Smooth muscle cell (in vitro differentiated cells): ENCODE results near the gene ZCCHC9. TPM values are rescaled to one million over a fixed set of nuclear protein-coding genes. Genes with fewer than 3 reads are reported as not detected.
"Not testable (repeated sequence)": the region's sequence is repeated elsewhere in the genome, so short reads cannot be mapped to it uniquely, and the experiment has no call there.

Source experiments
- DNase-seq: peaks from one replicate; lab custom pipeline; 2025; ENCODE audit not compliant: unreplicated experiment; lab: John Stamatoyannopoulos, UW
- H2AFZ ChIP-seq: fragments of 200-600 bp; sonication (generic); 2 replicates; pipeline ENCODE4 v1.6.0; 2016; ENCODE audit warnings: antibody characterized with exemption, low read depth, mild to moderate bottlenecking
- H3F3A ChIP-seq: fragments of 200-600 bp; sonication (generic); 2 replicates; pipeline ENCODE4 v1.6.0; 2017; ENCODE audit warnings: antibody characterized with exemption, low read depth
- H3K27ac ChIP-seq: fragments of 200-600 bp; sonication (generic); 2 replicates; pipeline ENCODE4 v1.5.1; 2016; ENCODE audit warnings: low read depth, mild to moderate bottlenecking
- H3K27me3 ChIP-seq: fragments of 200-600 bp; sonication (generic); 2 replicates; pipeline ENCODE4 v1.6.1; 2016; ENCODE audit warnings: low read depth, mild to moderate bottlenecking
- H3K36me3 ChIP-seq: fragments of 200-600 bp; sonication (generic); 2 replicates; pipeline ENCODE4 v1.5.1; 2016; ENCODE audit warnings: low read depth
- H3K4me1 ChIP-seq: fragments of 200-600 bp; sonication (generic); 2 replicates; pipeline ENCODE4 v1.5.1; 2016; ENCODE audit warnings: low read depth
- H3K4me2 ChIP-seq: fragments of 200-600 bp; sonication (generic); 2 replicates; pipeline ENCODE4 v1.6.0; 2016; ENCODE audit warnings: mild to moderate bottlenecking
- H3K4me3 ChIP-seq: fragments of 200-600 bp; sonication (generic); 2 replicates; pipeline ENCODE4 v1.5.1; 2016; ENCODE audit warnings: mild to moderate bottlenecking
- H3K79me2 ChIP-seq: fragments of 200-600 bp; sonication (generic); 2 replicates; pipeline ENCODE4 v1.6.0; 2016; ENCODE audit warnings: low read depth, mild to moderate bottlenecking
- H3K9ac ChIP-seq: fragments of 200-600 bp; sonication (generic); 2 replicates; pipeline ENCODE4 v1.6.0; 2016; ENCODE audit warnings: low read depth
- H3K9me3 ChIP-seq: fragments of 200-600 bp; sonication (generic); replicated peaks from 2 replicates; pipeline ENCODE4 v1.5.1; 2016; ENCODE audit warnings: low read depth
- H4K20me1 ChIP-seq: fragments of 200-600 bp; sonication (generic); 2 replicates; pipeline ENCODE4 v1.6.0; 2016; ENCODE audit warnings: low read depth
- CTCF ChIP-seq: fragments of 200-600 bp; sonication (generic); IDR thresholded peaks from 2 replicates; pipeline ENCODE4 v1.5.1; 2017; ENCODE audit warnings: borderline replicate concordance, mild to moderate bottlenecking, antibody characterized with exemption; ENCODE audit not compliant: insufficient read depth, poor library complexity, severe bottlenecking
- whole genome bisulfite sequencing: methylation state at CpG from one replicate; pipeline ENCODE4 v1.1.7; 2016; ENCODE audit warnings: low lambda C conversion rate; 5-methylcytosine and 5-hydroxymethylcytosine counted together
- polyA plus RNA-seq: library from polyadenylated mRNA; unstranded; fragments of >200 nt; fragmentation: Nextera tagmentation; extraction: Ambion mirVana; gene quantifications from 2 replicates; pipeline ENCODE4 v1.2.1, GENCODE V29; 2016
- total RNA-seq: library from RNA; depleted of rRNA; stranded (reverse); fragments of >200 nt; gene quantifications from 2 replicates; pipeline ENCODE4 v1.2.3, GENCODE V29; 2014

ZCCHC9 gene
- total and polyA plus RNA-seq, 2 experiments from 2014 or later, result 33.9 to 53.0 TPM

GRCh38 chr5:81253875-81254274 is 47.5 kb upstream of the ZCCHC9 start:
- Histone ChIP-seq H3K4me3 (no peak overlapping the region), H3K9ac (no peak overlapping the region), H4K20me1 (peaks cover 4% of the 10 kb centered on the region), H3K79me2 (peaks cover 5% of the 10 kb centered on the region), H2AFZ (no peak overlapping the region), H3K9me3 (no peaks in the 10 kb centered on the region), H3K27me3 (no peaks in the 10 kb centered on the region), H3K4me2 (no peak overlapping the region), H3F3A (no peaks in the 10 kb centered on the region), H3K27ac (no peak overlapping the region), H3K36me3 (no peaks in the 10 kb centered on the region), H3K4me1 (peaks cover 8% of the 10 kb centered on the region)
- TF ChIP-seq CTCF, result no peak
- WGBS, result 89% methylated on average over 4 of the region's 4 CpGs
- no peak for DNase-seq

GRCh38 chr5:81254886-81255559 is 46.4 kb upstream of the ZCCHC9 start:
- H3K79me2 ChIP-seq, result peaks cover 10% of the 10 kb centered on the region
- DNase-seq, result no peak
- no peaks in the 10 kb centered on the region for H3K9me3 ChIP-seq
- H3K27ac ChIP-seq, result no peak overlapping the region
- peaks cover 4% of the 10 kb centered on the region for H3K4me1 ChIP-seq
- 96% methylated on average over 20 of the region's 21 CpGs for WGBS
- no peak for TF ChIP-seq CTCF
- H4K20me1 ChIP-seq, result peaks cover 4% of the 10 kb centered on the region
- H3F3A ChIP-seq, result no peaks in the 10 kb centered on the region
- no peaks in the 10 kb centered on the region for H3K27me3 ChIP-seq
- no peak overlapping the region for H3K4me3 ChIP-seq
- H3K9ac ChIP-seq, result no peak overlapping the region
- no peak overlapping the region for H2AFZ ChIP-seq
- H3K36me3 ChIP-seq, result no peaks in the 10 kb centered on the region
- H3K4me2 ChIP-seq, result no peak overlapping the region

GRCh38 chr5:81256766-81257165 is 44.6 kb upstream of the ZCCHC9 start:
- 97% methylated on average over 1 of the region's 1 CpG for WGBS
- Histone ChIP-seq H3K4me1 (peaks cover 4% of the 10 kb centered on the region), H3K4me3 (no peak overlapping the region), H3K27me3 (no peaks in the 10 kb centered on the region), H2AFZ (no peak overlapping the region), H3K9me3 (peaks cover 3% of the 10 kb centered on the region), H3K79me2 (peaks cover 18% of the 10 kb centered on the region), H3F3A (no peaks in the 10 kb centered on the region), H3K36me3 (no peaks in the 10 kb centered on the region), H4K20me1 (peaks cover 4% of the 10 kb centered on the region), H3K27ac (no peak overlapping the region), H3K9ac (no peak overlapping the region), H3K4me2 (no peak overlapping the region)
- no peak for TF ChIP-seq CTCF
- DNase-seq, result no peak

- H3K4me2 ChIP-seq, H3K9ac ChIP-seq, H4K20me1 ChIP-seq, H3K27ac ChIP-seq, H3K4me3 ChIP-seq, H3K4me1 ChIP-seq, DNase-seq, H3K27me3 ChIP-seq, H2AFZ ChIP-seq, H3K36me3 ChIP-seq, H3K9me3 ChIP-seq, H3F3A ChIP-seq: not testable (repeated sequence)
- H3K79me2 ChIP-seq, result peaks cover 40% of the 10 kb centered on the region
- 96% methylated on average over 1 of the region's 1 CpG for WGBS
These were observed 38.6 kb upstream of the ZCCHC9 start for GRCh38 chr5:81262796-81263195.
